K562 (cell line): ENCODE measurements around the gene EZH1. TPM values are rescaled to one million over a fixed set of nuclear protein-coding genes. Genes with fewer than 3 reads are reported as not detected.
A peak's percentile ranks its signal among the peaks of the same experiment; 100 is the strongest.

Experiments
- CBFB ChIP-seq: sonication (generic); formaldehyde crosslinking; IDR thresholded peaks from 2 replicates; pipeline ENCODE4 v1.4.0; 2020; ENCODE audit warnings: mild to moderate bottlenecking, missing genetic modification reagents
- CEBPZ ChIP-seq: fragments of 150-350 bp; IDR thresholded peaks from 2 replicates; pipeline ENCODE4 v1.6.1; 2014; ENCODE audit warnings: low read depth, mild to moderate bottlenecking, low read length, borderline replicate concordance
- E2F5 ChIP-seq: sonication (generic); formaldehyde crosslinking; IDR thresholded peaks from 2 replicates; pipeline ENCODE4 v1.8.0; 2022; ENCODE audit warnings: mild to moderate bottlenecking, missing genetic modification reagents
- EWSR1 ChIP-seq: fragments of 450-650 bp; IDR thresholded peaks from 2 replicates; pipeline ENCODE4 v1.6.1; 2018; ENCODE audit warnings: borderline replicate concordance, mild to moderate bottlenecking, low read depth, moderate library complexity; ENCODE audit not compliant: partially characterized antibody
- FOXK1 ChIP-seq: sonication (generic); formaldehyde crosslinking; IDR thresholded peaks from 2 replicates; pipeline ENCODE4 v1.8.0; 2022; ENCODE audit warnings: missing genetic modification reagents, mild to moderate bottlenecking, borderline replicate concordance
- GABPB2 ChIP-seq: fragments of 250-450 bp; sonication (Bioruptor Pico); conservative IDR thresholded peaks from 2 replicates; pipeline ENCODE4 v1.5.1; 2021; ENCODE audit warnings: mild to moderate bottlenecking
- HEY1 ChIP-seq: fragments of 250-450 bp; sonication (Bioruptor Pico); IDR thresholded peaks from 2 replicates; pipeline ENCODE4 v1.5.0; 2020; ENCODE audit warnings: mild to moderate bottlenecking, moderate library complexity, borderline replicate concordance
- KAT2B ChIP-seq: IDR thresholded peaks from one replicate; pipeline ENCODE4 v1.6.1; 2012; ENCODE audit warnings: low read depth, mild to moderate bottlenecking, control low read depth, inconsistent platforms, low read length, moderate library complexity
- L3MBTL2 ChIP-seq: fragments of 450-650 bp; IDR thresholded peaks from 2 replicates; pipeline ENCODE4 v1.6.1; 2016; ENCODE audit warnings: mild to moderate bottlenecking, moderate library complexity
- MNT ChIP-seq, 2 experiments: fragments of 450-650 bp; conservative IDR thresholded peaks; 2 replicates each; pipeline ENCODE4 v1.6.1; 2017; ENCODE audit warnings: mild to moderate bottlenecking in 2 of 2, moderate library complexity in 2 of 2
- NEUROD1 ChIP-seq: fragments of 150-350 bp; IDR thresholded peaks from 2 replicates; pipeline ENCODE4 v1.6.1; 2014; ENCODE audit warnings: borderline replicate concordance, low read length, low read depth; ENCODE audit not compliant: partially characterized antibody
- NONO ChIP-seq, 2 experiments: fragments of 200-400 bp in 1 of 2; fragments of 450-650 bp in 1 of 2; formaldehyde crosslinking in 1 of 2; IDR thresholded peaks; 2 replicates each; pipeline ENCODE4 v1.6.1; 2017; ENCODE audit warnings: low read depth in 2 of 2, mild to moderate bottlenecking in 2 of 2, moderate library complexity in 2 of 2, low read length in 1 of 2
- PCBP1 ChIP-seq: fragments of 200-400 bp; formaldehyde crosslinking; IDR thresholded peaks from 2 replicates; pipeline ENCODE4 v1.6.1; 2018; ENCODE audit warnings: mild to moderate bottlenecking, low read depth, low read length; ENCODE audit not compliant: poor library complexity, severe bottlenecking
- POLR2AphosphoS5 ChIP-seq: IDR thresholded peaks from 2 replicates; pipeline ENCODE4 v1.6.1; 2011; ENCODE audit warnings: mild to moderate bottlenecking, low read depth, low read length, moderate library complexity; ENCODE audit not compliant: control insufficient read depth, insufficient read depth
- SNIP1 ChIP-seq: fragments of 450-650 bp; IDR thresholded peaks from 2 replicates; pipeline ENCODE4 v1.7.1; 2017; ENCODE audit warnings: low read depth, mild to moderate bottlenecking
- TAF9B ChIP-seq: fragments of 450-650 bp; IDR thresholded peaks from 2 replicates; pipeline ENCODE4 v1.6.1; 2018; ENCODE audit warnings: mild to moderate bottlenecking; ENCODE audit not compliant: partially characterized antibody
- TOE1 ChIP-seq, 2 experiments: fragments of 450-650 bp in 1 of 2; sonication (generic) in 1 of 2; formaldehyde crosslinking in 1 of 2; IDR thresholded peaks; 2 replicates each; pipeline versions ENCODE4 v1.7.1 to v1.8.0; 2016 to 2022; ENCODE audit warnings: borderline replicate concordance in 2 of 2, mild to moderate bottlenecking in 2 of 2, antibody characterized with exemption in 1 of 2, inconsistent platforms in 1 of 2, low read depth in 1 of 2, missing genetic modification reagents in 1 of 2, moderate library complexity in 1 of 2
- ZFP1 ChIP-seq: fragments of 450-650 bp; formaldehyde crosslinking; IDR thresholded peaks from 2 replicates; pipeline ENCODE4 v1.4.0; 2020; ENCODE audit warnings: mild to moderate bottlenecking, mixed read lengths
- ZFP36 ChIP-seq: fragments of 150-350 bp; IDR thresholded peaks from 2 replicates; pipeline ENCODE4 v1.6.1; 2018; ENCODE audit warnings: low read length, low read depth; ENCODE audit not compliant: partially characterized antibody
- ZNF707 ChIP-seq: fragments of 250-450 bp; sonication (Bioruptor Pico); conservative IDR thresholded peaks from 2 replicates; pipeline ENCODE4 v1.8.0; 2022; ENCODE audit warnings: inconsistent platforms, mild to moderate bottlenecking, moderate library complexity
- polyA plus RNA-seq, 8 experiments: library from polyadenylated mRNA; depleted of rRNA in 4 of 8; stranded (reverse) in 5 of 8; unstranded in 3 of 8; fragments of >200 nt; fragmentation: Nextera tagmentation in 2 of 8; fragmentation: Illumina TruSeq in 1 of 8; extraction: Ambion mirVana in 2 of 8; extraction: Trizol in 1 of 8; gene quantifications; 2 replicates each; pipeline versions ENCODE4 v1.2.1 to v1.2.3, GENCODE V29; 2011 to 2014; ENCODE audit warnings: inconsistent platforms in 1 of 8, missing spikeins in 1 of 8
- total RNA-seq, 7 experiments: library from RNA; depleted of rRNA in 6 of 7; stranded (reverse); fragments of >200 nt in 6 of 7; fragmentation: Illumina TruSeq in 2 of 7; extraction: Trizol in 2 of 7; gene quantifications; 2 replicates each; pipeline versions ENCODE4 v1.2.1 to v1.2.3, GENCODE V29; 2011 to 2021; ENCODE audit warnings: low replicate concordance in 1 of 7

Gene EZH1
- total and polyA plus RNA-seq, 9 of the 15 experiments (the other 6 are each of a cell fraction or from before 2014, with no cell fraction given): 8.6 to 40.8 (median 22.9) TPM

DNA sequence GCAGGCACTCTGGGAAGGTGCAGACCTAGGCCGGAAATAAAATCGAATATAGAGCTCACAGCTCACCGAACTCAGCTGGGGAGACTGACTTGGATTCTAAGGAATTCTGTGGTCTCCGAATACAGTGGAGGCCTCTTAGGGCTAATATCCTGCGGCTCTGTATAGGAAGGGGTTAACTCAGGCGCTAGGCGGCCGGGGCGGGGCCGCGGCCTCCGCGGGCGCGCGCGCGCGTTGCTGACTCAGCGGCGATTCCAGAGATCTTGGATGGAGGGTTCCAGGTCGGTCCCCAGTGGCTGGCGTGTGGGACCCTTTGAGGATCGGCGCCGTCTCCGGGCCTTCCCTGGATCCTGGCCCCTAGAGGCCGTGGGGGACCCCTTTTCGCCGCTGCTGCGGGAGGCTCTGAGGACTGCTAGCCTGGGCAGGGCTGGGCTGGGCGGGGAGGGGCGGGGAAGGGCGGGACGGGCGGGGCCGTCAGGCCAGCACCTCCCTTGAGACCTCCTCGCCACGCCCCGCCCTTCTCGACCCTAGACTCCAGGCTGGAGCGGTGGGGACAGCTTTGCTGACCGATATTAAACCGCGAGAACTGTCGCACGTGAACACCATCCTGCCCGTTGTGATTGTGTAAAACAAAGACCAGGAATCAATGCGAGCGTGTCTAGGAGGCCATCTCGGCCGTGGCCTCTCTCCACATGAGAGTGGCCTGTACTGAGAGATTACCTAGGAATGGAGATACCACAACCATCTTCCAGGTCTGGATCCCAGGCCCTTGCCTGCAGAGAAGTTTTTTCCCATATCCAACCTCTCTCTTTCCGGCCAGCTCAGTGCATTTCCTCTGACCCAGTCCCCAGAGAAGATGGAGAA lies 66.7 kb downstream of the EZH1 start (continued):
- TF ChIP-seq NEUROD1: no peak
- TF ChIP-seq CBFB (CRISPR knock-in tag): peak; percentile 81
- TF ChIP-seq NONO (IDR thresholded peaks at IDR 0.05; ENCODE audit: low read depth in 2 of 2, low read length in 1 of 2): no peak
- peak in 1 of 2 experiments; percentile 69 for TF ChIP-seq MNT (conservative IDR thresholded peaks at IDR 0.05)
- no peak for TF ChIP-seq ZFP36
- no peak for TF ChIP-seq KAT2B
- TF ChIP-seq GABPB2 (CRISPR knock-in tag): no peak
- TF ChIP-seq SNIP1: no peak
- peak; percentile 31; the same call in 1 of the 2 replicates for TF ChIP-seq TOE1 (IDR thresholded peaks at IDR 0.05; ENCODE audit: borderline replicate concordance)
- TF ChIP-seq TOE1 (CRISPR knock-in tag; IDR thresholded peaks at IDR 0.05; ENCODE audit: borderline replicate concordance, low read depth): no peak
- TF ChIP-seq HEY1 (CRISPR knock-in tag): no peak
- TF ChIP-seq EWSR1: no peak
- TF ChIP-seq CEBPZ: no peak
- TF ChIP-seq TAF9B: no peak
- peak; percentile 76 for TF ChIP-seq PCBP1
- no peak for TF ChIP-seq FOXK1 (CRISPR knock-in tag)
- TF ChIP-seq ZFP1 (CRISPR knock-in tag): no peak
- no peak for TF ChIP-seq E2F5 (CRISPR knock-in tag)
- 0 out of 2 replicates have a peak, but pooled peaks have one; percentile 30 for TF ChIP-seq L3MBTL2
- TF ChIP-seq ZNF707 (CRISPR knock-in tag): no peak
- TF ChIP-seq POLR2AphosphoS5: peak; percentile 66; the same call in 1 of the 2 replicates
